LNCaP clone FGC (cell line): ENCODE measurements around the gene MPHOSPH9.

Experiments
- DNase-seq: peaks from one replicate; pipeline ENCODE4 v3.0.0-alpha.2; 2011; ENCODE audit warnings: low read depth
- H3K4me3 ChIP-seq: 2 replicates; pipeline ENCODE4 v1.5.1; 2011; ENCODE audit warnings: mild to moderate bottlenecking, low read depth, low read length, control low read depth
- CTCF ChIP-seq: IDR thresholded peaks from 2 replicates; pipeline ENCODE4 v1.5.1; 2012; ENCODE audit warnings: mild to moderate bottlenecking; ENCODE audit not compliant: control insufficient read depth, insufficient read depth; ENCODE audit errors: extremely low read depth

MPHOSPH9 gene

GRCh38 chr12:123238330-123238682, 5.4 kb upstream of the MPHOSPH9 start:
- no peak overlapping the region for H3K4me3 ChIP-seq
- DNase-seq: no peak
- no peak for TF ChIP-seq CTCF

GRCh38 chr12:123237646-123238329, 4.8 kb upstream of the MPHOSPH9 start:
- H3K4me3 ChIP-seq: no peak overlapping the region
- no peak for DNase-seq
- peak; percentile 86 for TF ChIP-seq CTCF

- no peak for DNase-seq
- peak overlapping the region; percentile 96 for H3K4me3 ChIP-seq
- TF ChIP-seq CTCF: no peak
Measured at GRCh38 chr12:123233505-123234308, 766 bp upstream of the MPHOSPH9 start.

GRCh38 chr12:123232472-123232806, 502 bp downstream of the MPHOSPH9 start:
- no peak for TF ChIP-seq CTCF
- no peak for DNase-seq
- peak overlapping the region; percentile 96 for H3K4me3 ChIP-seq

GRCh38 chr12:123231931-123232330, 1.0 kb downstream of the MPHOSPH9 start:
- no peak for DNase-seq

GRCh38 chr12:123229051-123229450, 3.9 kb downstream of the MPHOSPH9 start:
- DNase-seq: no peak
- peak overlapping the region; percentile 21 for H3K4me3 ChIP-seq
- no peak for TF ChIP-seq CTCF

More at GRCh38 chr12:123231931-123232330, 1.0 kb downstream of the MPHOSPH9 start:
- TF ChIP-seq CTCF: no peak
- peak overlapping the region; percentile 96 for H3K4me3 ChIP-seq
